Chondrocyte (in vitro differentiated cells): ENCODE data around the gene EIF5A2. TPM values are rescaled to one million over a fixed set of nuclear protein-coding genes. Genes with fewer than 3 reads are reported as not detected.
A peak's percentile ranks its signal among the peaks of the same experiment; 100 is the strongest.

Experiments
- DNase-seq: peaks from one replicate; pipeline ENCODE4 v3.0.0; 2021; ENCODE audit warnings: mixed read lengths, low spot score
- H3K27ac Mint-ChIP-seq: one replicate; pipeline ENCODE4 v1.8.0; 2021; ENCODE audit warnings: mild to moderate bottlenecking, moderate library complexity, mixed read lengths; ENCODE audit not compliant: unreplicated experiment
- H3K27me3 Mint-ChIP-seq: 2 replicates; pipeline ENCODE4 v1.8.0; 2021; ENCODE audit warnings: low read depth, mixed read lengths
- H3K36me3 Mint-ChIP-seq: 2 replicates; pipeline ENCODE4 v1.8.0; 2021; ENCODE audit warnings: low read depth, mixed read lengths
- H3K4me1 Mint-ChIP-seq: 2 replicates; pipeline ENCODE4 v1.8.0; 2021; ENCODE audit warnings: low read depth, mild to moderate bottlenecking, mixed read lengths
- H3K4me3 Mint-ChIP-seq: one replicate; pipeline ENCODE4 v1.8.0; 2021; ENCODE audit warnings: mild to moderate bottlenecking, moderate library complexity, mixed read lengths; ENCODE audit not compliant: unreplicated experiment
- H3K9me3 Mint-ChIP-seq: 2 replicates; pipeline ENCODE4 v1.8.0; 2021; ENCODE audit warnings: low read depth, mixed read lengths
- CTCF ChIP-seq: fragments of 200-600 bp; sonication (generic); IDR thresholded peaks from 2 replicates; pipeline ENCODE4 v1.5.0; 2021; ENCODE audit warnings: antibody characterized with exemption, mild to moderate bottlenecking, moderate library complexity
- total RNA-seq: library from RNA; stranded (reverse); gene quantifications from 3 replicates; pipeline ENCODE4 v1.2.1, GENCODE V29; 2021

The EIF5A2 gene
- total RNA-seq, 1 donor from 2014 or later: 31.2 TPM

- no peaks in the 10 kb centered on the region for H3K27me3 Mint-ChIP-seq
- no peak overlapping the region for H3K4me3 Mint-ChIP-seq
- peaks cover 24% of the 10 kb centered on the region for H3K4me1 Mint-ChIP-seq
- DNase-seq: no peak
- H3K9me3 Mint-ChIP-seq: no peaks in the 10 kb centered on the region
- H3K36me3 Mint-ChIP-seq: peaks cover 15% of the 10 kb centered on the region
- TF ChIP-seq CTCF: no peak
- H3K27ac Mint-ChIP-seq: no peak overlapping the region
Observed at GRCh38 chr3:170862618-170863374, 45.6 kb downstream of the EIF5A2 start.

DNA sequence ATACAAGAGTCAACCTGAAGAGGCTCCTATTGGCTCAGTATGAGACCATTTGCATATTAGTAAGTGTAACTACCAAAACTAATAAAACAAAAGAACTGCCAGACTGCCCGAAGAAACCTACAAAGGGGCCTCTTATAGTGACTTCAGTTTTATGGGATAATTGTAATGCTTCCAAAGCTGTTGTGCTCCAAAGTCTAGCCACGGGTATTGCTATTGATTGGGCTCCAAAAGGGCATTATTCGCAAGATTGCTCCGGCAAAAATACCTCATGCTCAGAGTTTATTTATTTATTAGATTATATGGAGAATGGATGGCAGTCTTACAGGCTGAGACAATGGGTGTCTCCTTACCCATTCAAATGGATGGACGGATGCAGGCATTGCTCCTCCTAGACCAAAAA is 49.8 kb downstream of the EIF5A2 start:
- no peak overlapping the region for H3K4me3 Mint-ChIP-seq
- DNase-seq: no peak
- H3K9me3 Mint-ChIP-seq: no peaks in the 10 kb centered on the region
- no peaks in the 10 kb centered on the region for H3K27me3 Mint-ChIP-seq
- no peaks in the 10 kb centered on the region for H3K36me3 Mint-ChIP-seq
- H3K4me1 Mint-ChIP-seq: peaks cover 16% of the 10 kb centered on the region
- no peak overlapping the region for H3K27ac Mint-ChIP-seq
- no peak for TF ChIP-seq CTCF

DNA sequence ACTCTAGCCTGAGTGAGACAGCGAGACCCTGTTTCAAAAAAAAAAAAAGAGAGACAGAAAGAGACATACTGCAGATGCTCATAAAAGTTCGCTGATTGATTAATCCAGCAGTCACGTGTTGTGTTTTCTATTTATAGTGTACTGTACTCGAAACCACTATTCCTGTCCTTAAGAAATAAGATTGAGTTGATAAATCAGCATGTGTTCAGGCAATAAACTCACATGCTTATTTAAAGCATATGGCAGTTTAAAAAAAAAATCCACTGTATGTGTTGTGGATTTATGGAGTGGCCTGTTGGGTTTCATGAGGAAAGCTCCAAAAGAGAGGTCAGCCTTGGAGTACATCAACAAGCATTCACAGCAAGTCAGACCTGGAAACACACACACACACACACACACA is 56.1 kb downstream of the EIF5A2 start:
- Mint-ChIP-seq H3K9me3 (no peaks in the 10 kb centered on the region), H3K27me3 (no peaks in the 10 kb centered on the region), H3K36me3 (no peaks in the 10 kb centered on the region), H3K4me1 (no peaks in the 10 kb centered on the region), H3K4me3 (no peak overlapping the region), H3K27ac (no peak overlapping the region)
- no peak for DNase-seq
- no peak for TF ChIP-seq CTCF

GRCh38 chr3:170848292-170848917 is 60.0 kb downstream of the EIF5A2 start:
- peak; percentile 84 for TF ChIP-seq CTCF
- H3K27ac Mint-ChIP-seq: no peak overlapping the region
- H3K9me3 Mint-ChIP-seq: peaks cover 2% of the 10 kb centered on the region
- H3K27me3 Mint-ChIP-seq: no peaks in the 10 kb centered on the region
- H3K4me3 Mint-ChIP-seq: no peak overlapping the region
- DNase-seq: no peak
- no peaks in the 10 kb centered on the region for H3K4me1 Mint-ChIP-seq
- H3K36me3 Mint-ChIP-seq: no peaks in the 10 kb centered on the region

DNA sequence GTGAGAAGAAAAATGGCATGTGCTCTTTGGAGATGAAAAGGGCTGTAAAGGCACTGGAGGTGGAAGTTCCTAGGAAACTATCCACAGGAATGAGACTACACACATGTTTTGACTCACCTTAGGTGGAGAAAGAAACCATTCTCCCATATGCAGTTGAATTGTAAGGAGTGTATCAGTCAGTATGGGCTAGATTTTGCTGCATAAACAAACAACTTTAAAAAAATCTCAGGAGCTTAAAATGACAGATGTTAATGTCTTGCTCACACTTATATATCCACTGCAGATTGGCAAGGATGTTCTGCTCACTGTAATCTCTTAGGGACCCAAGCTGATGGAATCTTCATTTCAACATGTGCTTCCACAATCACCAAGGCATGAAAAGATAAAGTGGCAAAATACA is 64.1 kb downstream of the EIF5A2 start:
- TF ChIP-seq CTCF: no peak
- H3K4me3 Mint-ChIP-seq: no peak overlapping the region
- H3K4me1 Mint-ChIP-seq: peaks cover 9% of the 10 kb centered on the region
- H3K36me3 Mint-ChIP-seq: no peaks in the 10 kb centered on the region
- H3K9me3 Mint-ChIP-seq: peaks cover 2% of the 10 kb centered on the region
- H3K27ac Mint-ChIP-seq: no peak overlapping the region
- DNase-seq: no peak
- no peaks in the 10 kb centered on the region for H3K27me3 Mint-ChIP-seq
